Hematopoietic multipotent progenitor cell (in vitro differentiated cells): ENCODE results near the gene P4HA3. TPM values are rescaled to one million over a fixed set of nuclear protein-coding genes. Genes with fewer than 3 reads are reported as not detected.
"Not testable (repeated sequence)": the region's sequence is repeated elsewhere in the genome, so short reads cannot be mapped to it uniquely, and the experiment has no call there.

Experiments used
- DNase-seq, 3 donors: peaks; one replicate each; pipeline ENCODE4 v3.0.0-alpha.2; 2011 to 2015; ENCODE audit warnings: low read depth in 2 of 3, low spot score in 2 of 3
- total RNA-seq: library from RNA; depleted of rRNA; stranded (reverse); fragments of >200 nt; gene quantifications from one replicate; pipeline ENCODE4 v1.2.3, GENCODE V29; 2012

P4HA3 gene
- total RNA-seq: 0.27 TPM

DNA sequence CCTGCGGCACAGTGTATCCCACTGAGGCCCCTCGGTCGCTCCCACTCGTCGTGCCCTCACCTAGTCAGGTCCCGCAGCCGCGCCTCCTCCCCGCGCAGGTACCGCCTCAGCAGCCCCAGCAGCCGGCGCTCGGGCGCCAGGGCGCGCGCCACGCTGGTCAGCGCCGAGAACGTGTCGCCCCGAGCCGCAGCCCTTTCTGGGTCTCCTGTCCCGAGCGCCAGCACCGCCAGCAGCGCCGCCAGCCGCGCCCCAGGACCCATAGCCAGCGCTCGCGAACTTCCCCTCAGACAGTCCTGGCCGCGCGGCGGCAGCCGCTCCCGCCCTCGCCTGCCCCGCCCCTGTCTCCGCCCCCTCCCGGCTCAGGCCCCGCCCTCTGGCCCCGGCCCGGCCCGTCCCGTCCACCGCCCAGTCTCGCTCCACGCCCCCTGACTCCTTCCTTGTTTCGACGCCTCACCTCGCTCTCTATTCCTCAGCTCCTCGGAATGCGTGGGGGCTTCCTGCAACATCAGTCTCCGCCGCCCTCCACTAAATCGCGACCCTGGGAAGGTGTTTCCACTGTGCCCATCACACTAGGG is at the start of gene P4HA3:
TSS of gene P4HA3 (minus strand) at position 289 of the 575 bp plus-strand sequence. CDS start at position 260, 29 bp downstream.
- DNase-seq: peak in 2 of 3 donors; percentile 67 to 69

DNA sequence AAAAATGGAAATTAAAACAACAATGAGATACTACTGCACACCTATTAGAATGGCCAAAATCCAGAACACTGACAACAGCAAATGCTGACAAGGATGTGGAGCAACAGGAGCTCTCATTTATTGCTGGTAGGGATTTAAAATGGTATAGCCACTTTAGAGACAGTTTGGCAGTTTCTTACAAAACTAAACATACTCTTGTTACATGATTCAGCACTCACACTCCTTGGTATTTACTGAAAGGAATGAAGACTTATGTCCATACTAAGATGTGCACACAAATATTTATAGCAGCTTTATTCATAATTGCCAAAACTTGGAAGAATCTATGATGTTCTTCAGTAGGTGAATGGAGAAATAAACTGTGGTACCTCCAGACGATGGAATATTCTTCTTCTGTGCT is 46.0 kb upstream of the P4HA3 start:
- DNase-seq: no peak

DNA sequence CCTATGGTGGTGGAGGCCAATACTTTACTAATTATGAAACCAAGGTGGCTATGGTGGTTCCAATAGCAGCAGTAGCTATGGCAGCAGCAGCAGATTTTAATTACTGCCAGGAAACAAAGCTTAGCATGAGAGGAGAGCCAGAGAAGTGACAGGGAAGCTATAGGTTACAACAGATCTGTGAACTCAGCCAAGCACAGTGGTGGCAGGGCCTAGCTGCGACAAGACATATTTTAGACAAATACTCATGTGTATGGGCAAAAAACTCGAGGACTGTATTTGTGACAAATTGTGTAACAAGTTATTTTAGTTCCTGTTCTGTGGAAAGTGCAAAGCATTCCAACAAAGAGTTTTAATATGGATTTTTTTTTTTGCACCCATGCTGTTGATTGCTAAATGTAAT is 44.2 kb upstream of the P4HA3 start:
- no peak for DNase-seq

DNA sequence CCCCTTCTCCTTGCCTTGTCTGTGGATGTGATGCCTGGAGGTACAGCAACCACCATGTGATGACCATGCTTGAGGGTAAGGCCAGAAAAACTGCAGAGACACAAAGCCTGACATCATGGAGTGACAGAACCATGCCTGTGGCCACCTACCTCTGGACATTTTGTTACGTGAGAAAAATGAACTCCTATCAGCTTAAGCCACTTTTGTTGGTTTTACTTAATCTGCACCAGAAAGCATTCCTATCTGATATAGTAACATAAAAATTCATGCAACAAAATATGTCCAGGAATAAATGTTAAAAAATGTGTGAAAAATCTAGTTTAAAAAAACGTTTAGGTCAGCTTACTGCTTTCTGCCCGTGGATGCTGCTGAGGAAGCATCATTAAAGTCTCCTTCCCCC is 42.6 kb upstream of the P4HA3 start:
- DNase-seq: no peak

DNA sequence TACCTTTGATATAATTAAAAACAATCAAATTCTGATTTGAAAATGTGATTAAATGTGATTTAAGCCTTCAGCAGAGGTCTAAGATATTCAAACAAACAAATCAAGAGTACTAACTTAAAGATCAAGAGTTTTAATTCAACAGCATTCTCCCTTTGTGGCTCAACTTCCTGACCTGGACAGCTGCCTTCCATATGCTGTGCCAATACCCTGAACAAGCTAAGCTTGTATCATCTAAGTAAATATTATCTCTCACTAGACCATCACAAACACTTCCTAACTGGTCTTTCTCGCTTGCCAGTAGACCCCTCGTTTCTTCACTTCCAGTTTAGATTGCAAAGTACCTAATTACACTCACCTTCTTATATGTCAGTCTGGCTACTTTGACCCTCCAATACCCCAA is 35.9 kb upstream of the P4HA3 start:
- no peak for DNase-seq

DNA sequence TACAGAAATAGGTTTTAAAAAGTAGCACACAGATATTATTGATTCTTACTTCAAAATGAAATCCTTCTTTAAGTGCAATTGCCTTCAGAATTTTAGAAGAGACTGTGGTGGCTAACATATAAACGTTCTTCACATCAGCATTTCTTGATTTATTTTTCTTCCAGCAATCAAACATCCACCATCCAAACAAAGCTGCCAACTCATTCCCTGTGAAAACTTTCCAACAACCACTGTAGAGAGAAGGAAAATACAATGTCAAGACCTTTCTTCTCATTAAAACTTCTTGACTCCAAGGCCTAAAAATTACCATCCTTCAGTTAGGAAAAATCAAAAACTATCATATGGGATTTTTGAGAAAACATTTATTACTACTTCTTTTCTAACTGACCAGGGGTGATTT is 34.0 kb upstream of the P4HA3 start:
- no peak for DNase-seq

DNA sequence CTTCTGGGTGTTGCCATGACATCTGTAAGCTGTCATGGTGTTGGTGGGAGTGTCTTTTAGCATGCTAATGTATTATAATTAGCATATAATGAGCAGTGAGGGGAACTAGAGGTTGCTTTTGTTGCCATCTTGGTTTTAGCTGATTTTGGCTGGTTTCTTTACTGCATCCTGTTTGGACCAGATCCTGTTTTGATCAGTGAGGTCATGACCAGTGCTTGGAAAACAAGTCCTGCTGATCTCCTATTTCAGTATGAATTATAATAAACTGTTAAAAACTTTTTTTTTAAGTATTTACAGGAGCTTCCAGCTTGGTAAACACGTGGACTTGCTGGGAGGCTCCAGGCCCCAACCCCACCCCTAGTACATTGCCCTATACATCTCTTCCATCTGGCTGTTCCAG is 30.5 kb upstream of the P4HA3 start:
- DNase-seq: no peak

DNA sequence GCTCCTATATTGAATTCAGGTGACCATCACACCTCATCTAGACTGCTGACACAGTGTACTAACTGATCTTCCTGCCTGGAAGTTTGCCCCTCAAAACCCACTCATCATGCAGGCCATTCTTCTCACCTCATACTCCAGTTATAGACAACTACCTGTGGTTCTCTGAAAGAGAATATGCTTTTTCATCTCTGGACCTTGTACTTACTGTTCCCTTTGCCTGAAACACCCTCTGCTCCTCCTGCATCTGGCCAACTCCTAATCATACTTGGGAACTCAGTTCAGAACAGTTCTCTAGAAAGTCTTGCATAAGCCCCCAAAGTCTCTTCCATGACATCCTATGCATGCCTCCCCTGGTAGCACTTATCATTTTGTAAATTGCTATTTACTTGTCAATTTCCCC is 28.2 kb upstream of the P4HA3 start:
- no peak for DNase-seq

DNA sequence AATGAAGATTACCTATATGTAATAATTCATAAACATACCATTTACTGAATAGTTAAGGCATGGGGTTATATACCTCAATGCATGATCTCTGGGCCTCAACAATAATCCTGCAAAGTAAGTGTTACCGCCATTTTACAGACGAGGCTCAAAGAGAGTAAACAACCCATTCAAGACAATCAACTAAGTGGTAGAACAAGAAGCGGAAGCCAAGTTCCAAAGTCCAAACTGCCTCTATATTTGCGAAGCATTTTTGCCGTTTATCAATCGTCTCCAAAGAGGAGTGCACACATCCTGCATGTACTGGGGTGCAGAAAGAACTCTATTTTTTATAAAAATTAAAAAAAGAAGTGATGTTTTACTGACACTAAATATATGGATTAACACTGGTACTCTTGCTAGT is 27.5 kb upstream of the P4HA3 start:
- DNase-seq: no peak

DNA sequence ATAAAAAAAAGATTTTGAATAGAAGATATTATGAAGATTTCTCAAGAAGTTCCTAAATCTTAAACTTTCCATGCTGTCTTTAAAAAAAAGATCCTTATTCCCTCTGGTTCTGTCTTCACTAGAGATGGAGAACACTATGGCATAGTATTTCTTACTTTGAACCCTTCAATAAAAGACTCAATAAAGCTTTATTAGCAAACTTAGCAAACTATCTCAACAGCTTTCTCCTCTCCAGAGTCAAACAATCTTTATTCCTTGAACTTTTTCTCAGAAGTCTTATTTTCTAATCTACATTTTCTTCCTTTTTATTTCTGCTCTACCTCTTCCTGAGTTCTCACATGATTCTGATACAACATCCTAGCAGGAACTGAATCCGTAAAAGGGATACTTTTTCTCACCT is 21.8 kb upstream of the P4HA3 start:
- DNase-seq: no peak

DNA sequence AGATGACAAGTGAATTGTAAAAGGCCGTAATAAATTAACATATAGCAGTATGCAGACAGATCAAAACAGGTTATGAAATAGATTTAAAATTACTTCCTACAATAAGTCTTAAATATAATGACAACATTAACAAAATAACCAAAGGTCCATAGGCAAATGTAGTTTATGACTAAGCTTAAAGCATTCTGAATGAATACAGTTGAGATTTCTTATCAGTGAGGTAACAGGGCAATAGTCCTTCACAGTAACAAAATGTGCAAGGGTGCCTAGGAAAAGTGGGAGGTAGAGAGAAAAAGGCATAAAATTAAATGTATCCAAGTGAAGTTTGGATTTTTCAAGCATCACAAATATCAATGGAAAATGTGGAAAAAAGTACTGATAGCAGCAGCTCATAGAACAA is 20.9 kb upstream of the P4HA3 start:
- DNase-seq: no peak

DNA sequence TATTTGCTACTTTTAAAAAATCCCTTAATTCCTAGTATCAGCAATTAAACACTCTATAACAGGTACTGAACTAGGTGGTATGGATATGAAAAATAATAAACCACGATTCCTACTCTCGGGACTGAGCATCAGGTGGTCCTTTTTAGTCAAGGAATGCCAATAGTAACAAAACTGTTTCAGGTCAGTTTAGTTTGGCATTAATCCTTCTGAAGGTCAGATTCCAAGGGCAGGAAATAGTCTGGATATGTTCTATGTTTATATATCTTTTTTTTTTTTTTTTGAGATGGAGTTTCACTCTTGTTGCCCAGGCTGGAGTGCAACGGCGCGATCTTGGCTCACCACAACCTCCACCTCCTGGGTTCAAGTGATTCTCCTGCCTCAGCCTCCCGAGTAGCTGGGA is 19.6 kb upstream of the P4HA3 start:
- DNase-seq: not testable (repeated sequence)

DNA sequence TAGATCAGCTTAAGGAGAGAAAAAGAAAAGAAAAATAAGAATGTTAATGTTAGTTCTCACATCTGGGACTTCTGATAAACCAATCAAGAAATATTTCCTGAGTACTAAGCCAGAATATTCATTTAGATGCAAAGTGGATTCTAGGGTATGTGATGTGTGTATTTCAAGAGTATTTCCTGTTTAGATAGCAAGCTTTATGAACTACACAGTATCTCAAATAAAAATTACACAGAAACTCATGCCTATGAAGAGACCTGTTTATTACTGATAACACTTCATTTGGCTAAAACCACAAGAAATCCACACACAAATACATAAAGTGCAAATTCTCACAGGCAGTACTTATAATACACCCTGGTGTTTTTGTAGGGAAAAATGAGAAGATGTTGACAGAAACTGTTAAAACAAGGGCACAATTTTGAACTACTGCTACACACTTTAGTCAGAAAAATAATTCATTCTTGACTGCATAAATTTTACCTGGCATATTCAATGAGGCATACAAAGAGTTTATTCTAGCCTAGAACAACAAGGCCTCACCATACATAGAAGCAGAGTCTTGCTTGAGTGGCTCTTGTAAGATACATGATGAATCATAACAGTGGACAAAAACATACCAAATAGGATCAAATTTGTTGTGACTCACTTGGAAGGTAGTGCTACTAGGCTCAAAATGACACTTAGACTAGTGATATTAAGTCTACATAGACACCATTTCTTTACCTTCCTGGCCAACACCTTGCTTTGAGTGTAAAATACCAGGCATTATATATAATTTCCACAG is 18.8 kb upstream of the P4HA3 start:
- DNase-seq: peak in 1 of 3 donors; percentile 32

DNA sequence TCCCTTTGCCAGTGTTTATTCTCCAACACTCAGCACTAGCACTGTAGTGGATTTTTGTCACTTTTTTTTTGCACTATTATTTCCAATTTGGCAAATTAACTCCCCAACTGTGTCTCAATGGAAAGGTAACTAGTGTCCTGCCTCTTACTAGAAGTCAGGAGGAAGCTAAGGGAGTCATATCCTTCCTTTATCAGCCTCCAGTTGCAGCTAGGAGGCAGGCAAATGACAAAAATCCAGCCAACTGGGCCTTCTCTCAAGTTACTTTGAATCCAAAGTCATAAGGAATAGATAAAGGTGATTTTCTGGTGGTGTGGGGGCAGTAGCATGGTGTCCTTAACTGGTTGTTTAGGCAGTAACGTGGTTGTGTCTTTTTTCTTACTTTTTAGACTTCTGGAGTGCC is 15.6 kb upstream of the P4HA3 start:
- no peak for DNase-seq

DNA sequence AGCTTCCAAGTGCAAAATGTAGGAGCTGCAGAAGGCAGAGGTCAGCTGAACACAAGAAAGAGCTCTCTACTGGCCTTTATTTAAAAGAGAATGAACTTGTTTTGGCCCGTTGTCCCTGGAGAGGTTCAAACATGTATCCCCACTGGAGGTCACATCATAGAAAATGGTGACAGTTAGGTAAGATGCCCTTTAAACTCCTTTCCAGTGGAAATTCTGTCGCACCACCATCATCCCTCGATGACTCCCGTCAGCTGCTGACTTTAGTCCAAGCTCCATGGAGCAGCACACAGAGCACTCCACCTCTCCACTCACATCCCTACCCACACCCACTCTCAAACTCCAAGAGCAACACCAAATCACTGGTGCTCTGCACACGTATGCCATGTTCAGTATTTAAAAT is 15.2 kb upstream of the P4HA3 start:
- DNase-seq: no peak

DNA sequence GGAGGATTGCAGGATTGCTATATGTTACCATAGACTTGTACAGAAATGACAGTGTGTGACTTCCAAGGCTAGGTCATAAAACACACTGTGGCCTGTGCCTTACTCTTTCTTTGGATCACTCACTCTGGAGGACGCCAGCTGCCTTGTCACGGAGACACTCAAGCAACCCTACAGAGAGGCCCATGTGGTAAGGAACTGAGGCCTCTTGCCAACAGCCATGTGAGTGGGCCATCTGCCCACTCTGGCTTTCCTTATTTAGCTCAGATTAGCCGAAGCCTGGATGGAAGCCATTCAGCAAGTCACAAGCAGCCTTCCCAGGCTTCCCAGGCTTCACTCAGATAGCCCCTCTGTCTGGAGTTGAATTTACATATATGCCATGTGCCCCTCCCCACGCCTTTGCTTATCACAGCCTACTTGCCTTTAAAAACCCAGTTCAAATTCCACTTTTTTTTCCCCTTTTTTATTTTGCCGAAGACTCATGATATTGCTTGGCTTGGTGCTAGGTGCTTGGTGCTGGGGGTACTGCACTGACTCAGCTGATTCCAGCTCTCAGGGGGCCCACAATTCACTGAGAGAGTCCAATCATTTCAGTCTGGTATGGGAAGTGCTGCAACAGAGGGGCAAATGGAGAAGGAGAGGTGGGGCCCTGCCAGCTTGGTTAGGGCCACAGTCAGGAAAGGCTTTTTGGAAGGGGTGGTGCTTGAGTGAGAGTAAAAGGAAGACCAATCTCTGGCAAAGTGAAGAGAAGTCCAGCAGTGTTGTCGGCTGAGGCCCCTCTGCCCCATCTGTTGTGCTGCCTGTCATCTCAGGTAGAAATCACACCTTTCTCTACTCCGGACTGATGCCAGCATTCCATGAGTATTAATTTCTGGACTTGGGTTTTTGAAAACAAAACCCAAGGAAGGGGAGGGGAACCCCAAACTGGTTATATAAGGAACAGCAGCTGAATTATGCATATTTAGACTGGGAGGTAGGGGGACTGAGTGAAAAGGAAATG is 14.5 kb upstream of the P4HA3 start:
- no peak for DNase-seq

DNA sequence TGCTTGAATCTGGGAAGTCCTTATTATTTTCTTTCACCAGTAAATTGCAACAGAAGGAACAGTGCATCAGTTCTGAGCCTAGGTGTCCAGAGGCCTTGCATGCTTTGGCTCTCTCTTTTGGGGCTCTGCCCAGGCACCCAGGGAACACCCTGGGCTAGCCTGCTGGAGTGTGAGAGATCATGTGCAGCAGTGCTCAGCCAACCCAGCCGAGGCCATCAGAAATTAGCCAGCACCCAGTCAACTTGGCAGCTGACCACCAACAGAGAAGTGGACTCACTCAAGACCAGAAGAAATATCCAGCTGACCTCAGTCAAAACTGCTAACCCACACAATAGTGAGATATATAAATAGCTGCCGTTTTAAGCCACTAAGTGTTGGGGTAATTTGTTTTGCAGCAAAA is 11.2 kb upstream of the P4HA3 start:
- no peak for DNase-seq

DNA sequence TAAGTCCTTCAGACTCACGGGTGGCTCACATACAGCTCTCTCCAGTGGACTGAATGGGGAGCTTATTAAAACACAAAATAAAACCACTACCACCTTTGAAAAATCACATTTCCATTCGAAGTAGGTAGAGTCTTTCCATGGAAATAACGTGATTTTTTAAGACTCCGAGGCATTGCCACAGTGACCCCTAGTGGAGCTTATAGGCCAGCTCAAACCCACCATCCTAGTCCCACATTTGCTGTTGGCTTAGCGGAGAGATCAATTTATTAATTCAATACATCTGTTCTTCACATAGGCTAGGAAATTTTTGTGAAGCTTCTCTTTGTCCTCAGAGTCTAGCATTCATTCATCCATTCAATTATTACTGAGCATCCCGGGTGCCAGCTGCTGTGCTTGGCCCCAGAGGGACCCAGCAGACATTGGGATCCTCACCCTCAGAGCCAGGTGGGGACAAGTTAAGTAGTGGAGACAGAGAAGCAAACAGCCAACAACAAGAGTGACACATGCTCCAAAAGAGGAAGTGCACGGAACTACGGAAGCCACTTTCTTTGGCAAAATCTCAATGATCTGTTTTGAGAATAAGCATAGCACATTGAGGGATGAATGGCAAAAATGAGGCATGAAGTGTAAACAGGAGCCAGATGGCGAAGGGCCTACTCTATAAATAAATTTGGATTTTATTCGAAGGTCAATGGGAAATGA is 10.2 kb upstream of the P4HA3 start:
- DNase-seq: peak; percentile 7 to 90 (median 55)

DNA sequence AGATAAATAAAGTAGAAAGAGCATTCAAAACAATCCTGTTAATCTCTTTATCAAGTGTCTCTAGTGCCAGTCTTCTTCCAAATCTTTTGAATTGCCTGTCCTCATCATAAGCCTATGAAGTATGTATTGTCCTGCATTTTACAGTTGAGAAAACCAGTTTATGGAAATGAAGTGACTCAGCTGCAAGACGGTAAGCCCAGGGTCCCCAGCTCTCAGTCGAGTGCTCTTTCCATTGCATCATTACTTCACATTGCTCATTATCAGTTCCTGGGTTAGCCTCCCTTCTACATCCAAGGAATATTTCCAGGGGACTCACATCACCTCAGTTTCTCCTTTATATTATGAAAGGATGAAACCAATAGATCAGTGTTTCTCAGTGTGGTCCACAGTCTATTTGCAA is 9.1 kb upstream of the P4HA3 start:
- DNase-seq: no peak

DNA sequence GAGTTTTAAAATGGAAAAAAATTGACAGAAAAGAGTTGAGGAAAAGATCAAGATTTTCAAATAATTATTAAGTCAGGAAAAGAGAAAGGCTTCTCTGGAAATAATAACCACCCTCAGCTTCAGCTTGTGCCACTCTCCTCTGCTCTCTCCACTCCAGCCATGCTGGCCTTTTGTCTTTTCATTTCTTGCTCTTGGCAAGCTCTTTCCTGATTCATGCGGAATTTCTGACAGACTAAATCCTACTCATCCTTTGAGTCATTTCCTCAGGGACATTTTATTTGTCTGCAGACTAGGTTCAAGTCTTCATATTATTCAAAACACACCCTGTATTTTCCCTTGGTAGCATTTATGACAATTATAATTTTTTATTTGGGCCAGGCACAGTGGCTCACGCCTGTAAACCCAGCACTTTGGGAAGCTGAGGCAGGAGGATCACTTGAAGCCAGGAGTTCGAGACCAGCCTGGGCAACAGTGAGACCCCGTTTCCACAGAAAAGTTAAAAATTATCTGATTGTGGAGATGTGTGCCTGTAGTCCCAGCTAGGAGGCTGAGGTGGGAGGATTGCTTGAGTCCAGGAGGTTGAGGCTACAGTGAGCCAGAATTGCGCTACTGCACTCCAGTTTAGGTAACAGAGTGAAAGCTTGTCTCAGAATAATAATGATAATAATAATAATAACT is 7.8 kb upstream of the P4HA3 start:
- DNase-seq: no peak
